Colonic mucosa (tissue), 4 donors: ENCODE results near the gene AGER. TPM values are rescaled to one million over a fixed set of nuclear protein-coding genes. Genes with fewer than 3 reads are reported as not detected.
A peak's percentile ranks its signal among the peaks of the same experiment; 100 is the strongest.

Experiments used
- DNase-seq: peaks from one replicate; pipeline ENCODE4 v3.0.0-alpha.2; 2020
- H3K27ac ChIP-seq: fragments of 200-600 bp; one replicate; pipeline ENCODE4 v1.8.0; 2021
- H3K27me3 ChIP-seq: fragments of 200-600 bp; one replicate; pipeline ENCODE4 v1.8.0; 2021
- H3K36me3 ChIP-seq: fragments of 200-600 bp; one replicate; pipeline ENCODE4 v1.8.0; 2021
- H3K4me1 ChIP-seq: fragments of 200-600 bp; one replicate; pipeline ENCODE4 v1.8.0; 2021; ENCODE audit warnings: mild to moderate bottlenecking
- H3K4me3 ChIP-seq: fragments of 200-600 bp; one replicate; pipeline ENCODE4 v1.8.0; 2021
- H3K9ac ChIP-seq, 2 donors: one replicate each; pipeline ENCODE4 v1.7.0; 2013; ENCODE audit warnings: control low read depth in 2 of 2, low read depth in 2 of 2, low read length in 2 of 2
- H3K9me3 ChIP-seq: fragments of 200-600 bp; one replicate; pipeline ENCODE4 v1.8.0; 2021
- intact Hi-C: fragments of 100-400 bp; cut with DNase I; formaldehyde crosslinking; loops from one replicate; pipeline ENCODE4 v1.14.1; 2022
- total RNA-seq, 2 donors: library from RNA; stranded (reverse); fragmentation: NEBNext Ultra II Directional in 1 of 2; extraction: Animal tissue kit (Norgen Biotek cat#: 25700) in 1 of 2; gene quantifications; one replicate each; pipeline ENCODE4 v1.2.1, GENCODE V29; 2021
- TF ChIP-seq, protein P1 (sequence below): fragments of 200-600 bp; IDR thresholded peaks from one replicate; pipeline ENCODE4 v1.8.0; 2022; ENCODE audit warnings: antibody characterized with exemption, mild to moderate bottlenecking
- donor health status: healthy.
- donor health status: DM: no; HTN: no; CAD: no.
- donor health status: DM: no; HTN: no; CAD: no.

Gene AGER
- total RNA-seq, 2 donors from 2014 or later = 4.1 to 10.1 TPM

DNA sequence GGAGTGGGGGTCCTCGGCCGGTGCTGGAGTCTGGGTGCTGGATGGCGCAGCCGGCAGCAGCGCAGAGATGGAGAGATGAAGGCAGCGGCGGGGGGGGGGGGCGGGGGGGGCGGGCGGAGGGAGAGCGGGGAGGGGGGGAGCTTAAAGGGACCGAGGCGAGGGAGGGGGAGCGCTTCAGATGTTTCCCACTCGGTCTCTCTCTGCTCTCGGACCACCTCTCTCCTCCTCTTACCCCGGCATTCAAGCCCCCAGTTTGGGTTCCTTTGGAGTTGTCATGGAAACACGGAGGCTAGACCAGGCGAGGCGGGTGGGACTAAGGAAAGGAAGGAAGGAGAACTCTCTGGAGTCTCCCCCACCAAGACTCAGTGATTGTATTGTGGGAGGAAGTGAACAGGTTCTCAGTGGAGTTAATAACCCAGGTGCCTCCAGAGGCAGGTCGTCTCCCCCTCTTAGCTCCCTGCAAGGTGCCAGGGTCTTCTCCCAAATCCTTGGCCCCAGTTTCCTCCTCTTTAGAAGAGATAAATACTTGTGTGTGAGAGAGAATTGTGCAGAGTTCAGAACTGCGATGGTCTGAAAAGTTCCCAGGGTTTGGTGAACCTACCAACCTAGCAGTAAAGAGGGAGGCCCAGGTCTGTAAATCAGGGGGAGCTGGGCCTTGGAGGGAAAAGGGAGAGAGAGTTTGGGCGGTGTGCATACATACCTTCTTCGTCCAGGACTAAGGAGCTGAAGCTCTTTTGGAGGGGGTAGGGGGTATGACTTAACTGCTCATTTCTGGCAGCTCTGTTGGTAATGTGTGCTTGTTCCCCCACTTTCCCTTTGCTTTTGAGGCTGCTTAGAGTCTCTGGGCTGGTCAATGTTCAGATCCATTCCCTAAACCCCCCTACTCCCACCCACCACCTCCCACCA, 31.9 kb downstream of the AGER start, which contains the start of gene PRRT1:
Gene PRRT1, minus strand, starts transcription at position 77 of the 906 bp plus-strand sequence. CDS start 112 bp downstream, outside the sequence.
- Histone ChIP-seq H3K27ac (no peak within 1 kb of the TSS), H3K36me3 (no peaks in the 10 kb centered on the region), H3K9me3 (no peaks in the 10 kb centered on the region), H3K4me1 (peaks cover 4% of the 10 kb centered on the region), H3K9ac (peak within 1 kb of the TSS; percentile 68 to 98), H3K4me3 (peak within 1 kb of the TSS; percentile 17), H3K27me3 (no peaks in the 10 kb centered on the region)
- DNase-seq = no peak
- intact Hi-C loops = no loop called here
- TF ChIP-seq, protein P1, sequence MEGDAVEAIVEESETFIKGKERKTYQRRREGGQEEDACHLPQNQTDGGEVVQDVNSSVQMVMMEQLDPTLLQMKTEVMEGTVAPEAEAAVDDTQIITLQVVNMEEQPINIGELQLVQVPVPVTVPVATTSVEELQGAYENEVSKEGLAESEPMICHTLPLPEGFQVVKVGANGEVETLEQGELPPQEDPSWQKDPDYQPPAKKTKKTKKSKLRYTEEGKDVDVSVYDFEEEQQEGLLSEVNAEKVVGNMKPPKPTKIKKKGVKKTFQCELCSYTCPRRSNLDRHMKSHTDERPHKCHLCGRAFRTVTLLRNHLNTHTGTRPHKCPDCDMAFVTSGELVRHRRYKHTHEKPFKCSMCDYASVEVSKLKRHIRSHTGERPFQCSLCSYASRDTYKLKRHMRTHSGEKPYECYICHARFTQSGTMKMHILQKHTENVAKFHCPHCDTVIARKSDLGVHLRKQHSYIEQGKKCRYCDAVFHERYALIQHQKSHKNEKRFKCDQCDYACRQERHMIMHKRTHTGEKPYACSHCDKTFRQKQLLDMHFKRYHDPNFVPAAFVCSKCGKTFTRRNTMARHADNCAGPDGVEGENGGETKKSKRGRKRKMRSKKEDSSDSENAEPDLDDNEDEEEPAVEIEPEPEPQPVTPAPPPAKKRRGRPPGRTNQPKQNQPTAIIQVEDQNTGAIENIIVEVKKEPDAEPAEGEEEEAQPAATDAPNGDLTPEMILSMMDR = no peak

DNA sequence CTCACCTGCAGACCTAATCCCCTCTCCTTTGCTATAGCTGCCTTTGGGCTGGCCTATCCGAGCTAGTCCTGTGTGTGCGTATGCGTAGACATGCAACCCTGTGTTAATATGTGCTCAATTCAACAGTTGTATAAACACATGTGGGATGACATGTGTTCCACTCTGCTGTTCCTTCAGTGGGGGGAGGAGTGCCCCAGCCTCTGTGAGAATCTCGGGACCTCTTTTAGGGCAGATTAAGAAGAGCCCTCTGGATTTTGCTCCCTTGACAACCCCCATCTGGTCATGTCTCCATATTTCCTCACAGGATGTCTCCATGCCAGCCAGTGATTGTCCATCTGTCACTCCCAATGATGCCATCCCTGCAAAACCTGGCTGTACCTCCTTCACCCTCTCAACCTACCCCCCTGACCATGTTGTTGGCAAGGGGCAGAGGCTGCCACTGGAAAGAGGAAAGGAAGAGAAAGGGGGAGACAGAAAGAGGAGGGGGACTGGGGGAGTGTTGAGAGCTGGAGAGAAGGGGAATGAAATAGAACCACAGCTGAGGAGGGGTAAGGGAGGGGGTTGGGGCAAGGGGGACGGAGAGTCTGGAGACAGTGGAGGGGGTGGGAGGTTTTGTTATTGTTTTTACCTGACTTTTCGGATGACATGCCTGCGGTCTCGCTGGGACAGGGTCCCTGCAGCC, 32.7 kb downstream of the AGER start:
- TF ChIP-seq, protein P1 = no peak
- no peak for DNase-seq
- no peaks in the 10 kb centered on the region for H3K27me3 ChIP-seq
- peak overlapping the region in 1 of 2 donors; percentile 26 for H3K9ac ChIP-seq
- H3K9me3 ChIP-seq = no peaks in the 10 kb centered on the region
- no peak overlapping the region for H3K27ac ChIP-seq
- H3K4me3 ChIP-seq = peak overlapping the region; percentile 17
- intact Hi-C loops = no loop called here
- peaks cover 4% of the 10 kb centered on the region for H3K4me1 ChIP-seq
- no peaks in the 10 kb centered on the region for H3K36me3 ChIP-seq

DNA sequence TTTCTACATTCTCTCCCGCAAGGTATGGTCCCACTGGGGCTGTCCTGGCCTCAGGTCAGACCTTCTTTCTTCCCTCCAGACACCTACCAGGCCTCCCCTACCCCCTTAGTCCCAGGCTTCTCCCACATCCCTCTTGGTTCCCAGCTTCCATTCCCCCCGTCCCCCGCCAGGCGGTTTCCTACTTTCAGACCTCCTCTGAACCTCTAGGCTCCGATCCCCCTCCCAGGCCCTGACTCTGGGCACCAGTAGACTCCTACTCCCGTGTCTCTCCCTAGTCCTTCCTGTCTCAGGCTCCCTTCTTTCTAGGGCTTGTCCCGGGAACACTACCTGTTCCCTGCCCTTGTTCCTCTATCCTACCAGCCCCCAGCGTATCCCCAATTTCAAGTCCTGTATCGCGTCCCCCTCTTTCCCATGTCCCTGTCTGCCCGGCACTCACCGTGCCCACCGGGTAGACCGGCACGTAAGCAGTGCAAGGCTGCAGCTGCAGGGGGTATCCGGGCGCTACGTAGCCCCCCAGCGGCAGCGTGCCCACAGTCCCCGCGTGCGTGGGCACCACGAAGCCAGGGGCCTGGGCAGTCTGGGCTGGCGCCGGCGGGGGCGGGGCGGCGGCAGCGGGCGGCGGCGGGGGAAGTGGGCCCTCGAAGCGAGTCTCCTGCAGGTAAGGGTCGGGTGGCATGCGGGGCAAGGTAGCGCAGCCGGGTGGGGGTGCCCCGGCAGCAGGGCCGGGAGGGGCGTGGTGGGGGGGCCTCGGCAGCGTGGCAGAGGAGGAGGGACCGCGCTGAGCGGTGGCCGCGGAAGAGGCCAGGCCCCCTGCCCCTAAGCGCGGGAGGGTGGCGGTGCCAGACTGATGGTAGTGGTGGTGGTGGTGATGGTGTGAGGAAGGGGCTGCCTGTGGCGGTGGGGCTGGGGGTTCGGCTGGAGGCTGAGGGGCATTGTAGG, 33.9 kb downstream of the AGER start:
- Histone ChIP-seq H3K36me3 (no peaks in the 10 kb centered on the region), H3K4me3 (no peak overlapping the region)

DNA sequence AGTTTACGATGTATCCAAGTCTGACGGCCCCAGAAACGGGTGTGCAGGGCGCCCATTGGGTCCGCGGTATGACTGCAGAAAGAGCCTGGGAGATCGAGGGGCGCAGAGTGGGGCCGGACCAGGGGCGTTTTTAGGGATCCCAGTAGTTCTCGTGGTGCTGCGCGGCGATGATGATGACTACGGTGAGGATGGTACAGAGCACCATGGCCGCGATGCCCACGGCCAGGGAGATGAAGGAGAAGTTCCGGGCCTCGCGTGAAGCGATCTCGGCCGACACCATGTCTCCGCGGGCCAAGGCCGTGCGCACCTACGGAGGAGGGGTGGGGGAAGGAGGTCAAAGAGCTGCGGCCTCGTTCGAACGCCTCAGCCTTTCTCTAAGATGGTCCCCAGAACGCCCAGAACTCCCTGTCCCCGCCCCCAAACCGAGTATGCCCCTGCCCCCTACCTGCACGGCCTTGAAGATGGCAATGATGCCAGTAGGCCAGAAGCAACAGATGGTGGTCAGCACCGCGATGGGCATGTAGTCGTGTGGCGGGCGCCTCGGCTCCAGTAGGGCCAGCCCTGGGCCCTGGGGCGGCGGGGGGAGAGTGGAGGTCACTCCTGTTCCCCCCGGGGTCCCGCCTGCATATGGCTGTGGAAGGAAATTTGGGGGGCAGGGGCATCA, 34.8 kb downstream of the AGER start:
- no peak overlapping the region for H3K9ac ChIP-seq
- no peak overlapping the region for H3K27ac ChIP-seq
- intact Hi-C loops = no loop called here
- no peaks in the 10 kb centered on the region for H3K36me3 ChIP-seq
- H3K4me3 ChIP-seq = peak overlapping the region; percentile 17
- H3K9me3 ChIP-seq = no peaks in the 10 kb centered on the region
- TF ChIP-seq, protein P1 = no peak
- H3K4me1 ChIP-seq = no peaks in the 10 kb centered on the region
- H3K27me3 ChIP-seq = no peaks in the 10 kb centered on the region
- no peak for DNase-seq

More for the DNA sequence above, 33.9 kb downstream of the AGER start:
- intact Hi-C loops = no loop called here
- TF ChIP-seq, protein P1 = no peak
- peak overlapping the region in 1 of 2 donors; percentile 26 for H3K9ac ChIP-seq
- H3K9me3 ChIP-seq = no peaks in the 10 kb centered on the region
- no peaks in the 10 kb centered on the region for H3K27me3 ChIP-seq
- no peak for DNase-seq
- no peak overlapping the region for H3K27ac ChIP-seq
- H3K4me1 ChIP-seq = peaks cover 4% of the 10 kb centered on the region
